HG02938 (cell line): ENCODE results near the gene RUNX2.

Experiments
- ATAC-seq: cut with Tn5 transposase; IDR thresholded peaks from one replicate; pipeline ENCODE4 v1.9.1; 2021; ENCODE audit warnings: mild to moderate bottlenecking, moderate library complexity; ENCODE audit not compliant: unreplicated experiment

RUNX2 gene

DNA sequence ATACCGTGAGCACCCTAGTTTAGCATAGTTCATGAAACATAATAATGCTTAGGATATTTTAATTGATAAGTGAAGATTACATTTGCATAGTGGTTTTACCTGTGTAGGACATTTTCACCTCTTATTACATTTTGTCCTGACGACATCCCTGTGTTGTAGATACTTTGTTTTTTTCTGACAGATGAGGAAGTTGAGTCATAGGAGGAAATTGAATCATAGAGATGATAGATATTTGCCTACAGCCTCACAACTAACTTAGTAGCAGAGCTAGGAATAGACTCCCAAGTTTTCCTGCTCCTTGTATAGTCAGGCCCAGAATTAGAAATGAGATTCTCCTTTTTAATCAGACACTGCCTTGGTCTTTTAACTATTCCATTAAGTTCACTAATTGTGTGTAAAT, 150.1 kb downstream of the RUNX2 start:
- no peak for ATAC-seq

DNA sequence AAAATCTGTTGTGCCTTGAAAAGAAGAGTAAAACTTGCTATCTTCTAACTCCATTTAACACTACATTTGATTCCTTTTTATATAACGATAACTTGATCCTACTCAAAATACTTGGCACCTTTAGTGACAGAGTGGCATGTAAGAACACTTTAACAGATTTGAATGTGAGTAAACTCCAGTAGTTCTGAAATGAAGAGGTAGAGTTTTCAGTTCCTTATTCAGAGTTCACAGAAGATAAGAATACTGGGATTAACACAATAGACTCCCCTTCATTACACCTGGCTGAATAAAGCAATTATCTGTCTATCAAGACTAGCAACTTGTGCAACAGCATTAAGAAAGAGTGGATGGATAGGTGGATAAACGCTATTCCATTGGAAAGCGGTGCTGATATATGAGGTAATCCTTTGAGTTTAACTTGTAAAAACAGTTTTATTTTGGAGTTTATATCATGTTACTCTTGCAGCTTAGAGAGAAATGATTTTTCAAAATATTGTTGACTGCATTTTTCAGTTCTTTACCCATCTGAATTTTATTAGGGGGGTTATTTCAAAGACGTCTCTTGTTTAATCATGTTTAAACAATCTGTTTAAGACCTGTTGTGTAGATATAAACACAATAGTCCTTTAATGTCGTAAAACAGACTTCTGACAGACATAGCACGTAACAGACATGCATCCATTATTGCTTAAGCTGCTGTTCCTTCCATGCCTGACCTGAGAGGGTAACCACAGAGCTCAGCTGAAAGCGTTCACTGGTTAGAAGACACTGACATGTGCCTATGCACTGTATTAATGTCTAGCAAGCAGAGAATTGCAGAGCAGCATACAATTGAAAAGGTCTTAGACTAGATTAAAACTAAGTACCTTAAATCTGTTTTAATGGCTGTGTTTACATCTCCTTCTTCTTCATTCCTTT, 152.0 kb downstream of the RUNX2 start:
- peak; percentile 87 for ATAC-seq

DNA sequence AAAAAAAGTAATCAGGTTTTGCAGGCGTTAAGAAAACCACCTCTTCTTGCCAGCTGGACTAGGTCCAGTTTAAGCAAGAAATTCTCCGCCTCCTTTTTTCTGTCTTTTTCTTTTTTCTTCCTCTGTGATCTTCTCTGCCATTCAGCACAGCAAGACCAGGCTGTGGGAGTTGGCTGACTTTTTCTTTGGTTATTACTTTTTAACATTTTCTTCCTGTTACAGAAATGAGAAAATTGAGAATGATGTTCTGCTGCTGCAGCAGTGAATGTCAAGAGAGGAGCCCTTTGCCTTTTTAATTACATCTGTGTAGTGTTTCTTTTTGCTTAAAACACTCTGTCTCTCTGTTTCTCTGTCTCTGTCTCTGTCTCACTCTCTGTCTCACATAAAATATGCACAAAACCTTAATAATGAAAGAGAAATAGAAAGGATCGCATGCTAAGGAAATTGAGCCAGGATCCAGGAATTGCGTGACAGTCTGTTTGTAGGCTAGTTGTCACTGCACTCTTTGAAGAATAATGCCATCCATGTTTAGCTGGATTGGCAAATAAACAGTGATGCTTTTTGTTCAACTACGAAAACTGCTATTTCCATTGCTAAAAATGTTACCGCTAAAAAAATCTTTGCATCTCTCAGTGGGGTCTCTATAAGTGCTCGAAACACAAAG, 152.8 kb downstream of the RUNX2 start:
- no peak for ATAC-seq

- no peak for ATAC-seq
Measured at GRCh38 chr6:45483021-45483420, 154.9 kb downstream of the RUNX2 start.

DNA sequence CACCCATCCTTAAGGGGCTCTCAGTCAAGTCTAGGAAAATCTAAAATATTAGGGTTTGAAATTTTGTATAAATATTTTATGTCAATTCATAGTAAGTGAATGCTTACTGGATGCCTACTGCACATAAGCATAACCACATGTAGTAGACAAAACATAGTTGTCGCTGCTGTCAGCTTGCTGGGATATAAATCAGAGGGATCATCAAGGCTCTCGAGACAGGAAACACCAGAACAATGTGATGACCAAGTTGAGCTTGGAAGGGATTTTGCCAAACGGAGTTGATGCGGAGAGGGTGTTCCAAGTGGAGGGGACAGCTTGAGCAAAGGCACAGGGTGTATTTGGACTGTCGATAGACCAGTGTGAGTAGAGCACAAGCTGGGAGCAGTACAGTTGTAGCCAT, 155.4 kb downstream of the RUNX2 start:
- no peak for ATAC-seq

GRCh38 chr6:45486736-45487135, 158.6 kb downstream of the RUNX2 start:
- ATAC-seq, result peak; percentile 65

GRCh38 chr6:45487645-45488044, 159.5 kb downstream of the RUNX2 start:
- ATAC-seq, result no peak

DNA sequence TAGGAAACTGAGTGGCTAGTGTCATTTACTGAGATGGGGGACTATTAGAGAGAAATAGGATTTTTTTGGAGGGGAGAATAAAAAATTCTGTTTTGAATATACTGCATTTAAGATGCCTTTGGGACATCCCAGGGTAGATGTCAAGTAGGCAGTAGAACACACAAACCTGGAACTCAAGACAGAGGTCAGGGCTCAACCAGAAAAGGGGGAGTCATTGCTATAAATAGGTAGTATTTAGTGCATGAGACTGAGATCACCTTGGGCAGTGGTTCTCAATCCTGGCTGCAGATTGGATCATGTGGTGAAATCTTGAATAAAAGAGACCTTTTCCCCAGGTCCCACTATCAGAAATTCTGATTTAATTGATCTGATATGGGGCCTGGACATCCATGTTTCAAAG, 160.1 kb downstream of the RUNX2 start:
- no peak for ATAC-seq

- ATAC-seq, result no peak
Measured at GRCh38 chr6:45488889-45489288, 160.8 kb downstream of the RUNX2 start.

DNA sequence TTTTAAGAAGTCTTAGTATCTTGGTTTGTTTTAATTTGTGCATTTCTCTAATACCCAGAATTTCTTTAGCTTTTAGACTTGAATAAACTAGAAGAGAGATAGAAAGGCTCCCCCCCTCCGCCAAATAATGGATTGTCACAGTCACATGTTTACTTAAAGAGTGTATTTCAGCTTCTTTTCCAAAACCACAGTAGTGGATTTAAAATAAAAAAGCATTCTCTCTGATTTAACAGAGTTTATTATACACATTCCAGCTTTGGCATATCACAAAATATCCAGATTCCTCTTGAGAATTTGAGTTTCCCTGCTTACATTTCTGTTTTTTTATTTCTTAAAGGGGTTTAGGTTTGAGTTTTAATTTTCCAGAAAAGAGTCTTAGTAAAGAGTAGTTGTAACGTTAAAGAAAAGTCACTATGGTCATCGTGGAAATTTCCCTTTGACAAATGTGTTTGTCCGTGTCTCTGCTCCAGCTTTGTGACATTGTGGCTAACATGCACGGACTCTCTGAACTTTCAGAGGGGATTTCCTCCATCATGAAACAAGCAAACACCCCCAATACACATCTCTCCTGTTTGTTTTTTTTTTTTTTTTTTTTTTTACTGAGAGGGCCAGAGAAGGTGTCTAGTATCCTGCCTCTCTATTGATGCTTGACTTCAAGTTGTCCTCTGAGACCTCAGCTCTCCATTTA, 163.1 kb downstream of the RUNX2 start:
- no peak for ATAC-seq

GRCh38 chr6:45491874-45492273, 163.7 kb downstream of the RUNX2 start:
- no peak for ATAC-seq

- no peak for ATAC-seq
Measured at GRCh38 chr6:45493761-45494160, 165.6 kb downstream of the RUNX2 start.

- ATAC-seq, result no peak
Measured at GRCh38 chr6:45494416-45495135, 166.4 kb downstream of the RUNX2 start.

DNA sequence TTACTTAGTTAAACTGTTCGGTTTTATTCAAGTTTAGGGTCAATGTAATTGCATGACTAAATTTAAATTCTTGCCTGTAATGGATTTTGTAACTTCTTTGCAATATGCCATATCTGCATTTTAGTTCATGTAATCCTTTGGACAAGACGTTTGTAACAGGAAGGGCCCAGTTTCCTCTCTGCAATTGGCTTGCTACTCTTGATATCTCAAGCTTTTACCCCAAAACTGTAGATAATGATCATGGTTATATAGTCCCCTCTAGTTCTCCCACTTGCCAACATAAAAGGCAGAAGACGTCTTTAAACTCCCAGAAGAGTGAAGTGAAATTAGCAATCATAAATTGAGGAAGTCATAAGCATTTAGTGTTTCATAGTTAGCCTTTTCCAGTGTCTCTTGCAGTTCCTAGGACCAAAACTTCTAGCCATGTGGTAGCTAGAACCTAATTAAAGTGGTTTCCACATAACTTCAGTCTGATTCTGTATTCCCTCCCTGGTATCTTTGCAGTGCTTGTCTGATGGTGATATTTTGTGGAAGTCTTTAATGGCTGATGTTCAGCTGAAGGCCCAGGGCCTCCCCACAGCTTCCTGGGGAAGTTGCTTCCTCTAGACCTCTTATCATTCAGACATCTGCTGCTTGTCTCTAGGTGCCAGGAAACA, 167.4 kb downstream of the RUNX2 start:
- ATAC-seq, result no peak

DNA sequence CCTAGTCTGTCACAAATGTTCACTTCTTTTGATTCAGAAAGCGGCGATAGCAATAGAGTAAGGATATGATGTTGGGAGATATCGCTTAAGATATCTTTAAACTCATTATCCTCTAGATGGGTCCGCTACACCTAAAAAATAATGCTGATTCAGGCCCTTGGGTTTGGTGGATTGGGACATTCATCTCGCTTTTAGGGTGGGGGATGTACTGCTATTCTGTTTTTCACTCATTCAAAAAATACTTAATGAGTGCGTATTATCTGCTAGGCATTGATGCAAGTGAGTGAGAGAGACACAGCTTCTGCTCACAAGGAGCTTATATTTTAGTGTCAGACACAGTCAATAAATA, 167.9 kb downstream of the RUNX2 start:
- ATAC-seq, result no peak

DNA sequence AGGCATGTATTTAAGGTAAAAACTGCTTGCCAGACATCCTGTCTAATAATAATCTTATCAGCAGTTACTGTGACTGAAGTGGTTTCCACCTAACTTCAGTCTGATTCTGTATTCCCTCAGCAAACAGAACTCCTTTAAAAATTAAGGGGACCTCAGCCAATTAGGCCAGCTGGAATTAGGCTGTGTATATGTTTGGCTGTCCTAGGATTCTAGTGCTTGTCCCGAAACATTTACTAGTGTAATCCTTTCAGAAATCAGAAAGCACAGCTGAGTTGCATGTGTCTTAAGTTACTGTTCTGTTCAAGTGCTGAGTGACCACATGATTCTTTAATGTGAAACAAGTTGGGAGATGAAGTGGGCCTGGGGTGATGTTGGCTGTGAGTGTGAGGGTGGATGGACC, 170.5 kb downstream of the RUNX2 start:
- ATAC-seq, result no peak

- no peak for ATAC-seq
Measured at GRCh38 chr6:45500924-45501816, 173.0 kb downstream of the RUNX2 start.

- ATAC-seq, result no peak
Measured at GRCh38 chr6:45502456-45502855, 174.3 kb downstream of the RUNX2 start.

GRCh38 chr6:45504947-45505346, 176.8 kb downstream of the RUNX2 start:
- ATAC-seq, result no peak

DNA sequence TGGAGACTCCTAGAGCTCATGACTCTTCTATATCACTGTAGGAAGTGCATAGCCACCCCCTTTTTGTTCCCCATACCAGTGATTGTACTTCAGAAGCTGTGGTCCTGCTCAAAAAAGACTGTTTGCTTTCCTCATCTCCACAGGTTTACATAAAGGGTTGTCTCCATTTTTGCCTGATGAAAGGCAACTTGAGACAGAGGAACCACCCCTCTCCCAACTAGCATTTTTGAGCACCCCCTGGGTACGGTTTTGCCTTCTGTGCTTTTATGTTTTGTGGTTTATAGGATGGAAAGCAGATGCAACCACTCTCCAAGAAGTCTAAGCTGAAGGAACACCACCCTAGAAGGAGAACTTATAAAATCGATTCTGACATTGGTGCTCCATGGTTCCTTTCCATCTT, 177.3 kb downstream of the RUNX2 start:
- no peak for ATAC-seq
